WTC11 (cell line): ENCODE results near the gene GABBR2. TPM values are rescaled to one million over a fixed set of nuclear protein-coding genes. Genes with fewer than 3 reads are reported as not detected.

Source experiments
- ATAC-seq: fragments of 200-7000 bp; cut with Tn5 transposase; 2 replicates; pipeline ENCODE4 v1.10.0; 2021; ENCODE audit warnings: mild to moderate bottlenecking, moderate library complexity
- CTCF ChIA-PET: fragments of 300-600 bp; sonication (Branson Sonifier 250); formaldehyde crosslinking; loops from one replicate; lab custom pipeline; 2021; ENCODE audit warnings: antibody characterized with exemption; lab: Charles Lee
- POLR2A ChIA-PET: fragments of 350-600 bp; sonication (Branson Sonifier 250); formaldehyde crosslinking; loops from one replicate; lab custom pipeline; 2021; ENCODE audit warnings: antibody characterized with exemption; lab: Charles Lee
- DNase-seq: peaks from one replicate; pipeline ENCODE4 v3.0.0; 2021; ENCODE audit warnings: low spot score
- H3K27ac Mint-ChIP-seq: 2 replicates; pipeline ENCODE4 v1.8.0; 2021; ENCODE audit warnings: mixed read lengths
- H3K27me3 Mint-ChIP-seq: 2 replicates; pipeline ENCODE4 v1.8.0; 2021; ENCODE audit warnings: low read depth, mild to moderate bottlenecking, moderate library complexity, mixed read lengths
- H3K36me3 Mint-ChIP-seq: 2 replicates; pipeline ENCODE4 v1.8.0; 2021; ENCODE audit warnings: mixed read lengths
- H3K4me1 Mint-ChIP-seq: 2 replicates; pipeline ENCODE4 v1.8.0; 2022; ENCODE audit warnings: mixed read lengths
- H3K4me3 Mint-ChIP-seq: 2 replicates; pipeline ENCODE4 v1.8.0; 2021; ENCODE audit warnings: mild to moderate bottlenecking, moderate library complexity, mixed read lengths
- H3K9me3 Mint-ChIP-seq: 2 replicates; pipeline ENCODE4 v1.8.0; 2021; ENCODE audit warnings: mixed read lengths
- ATF6 ChIP-seq: sonication (generic); formaldehyde crosslinking; IDR thresholded peaks from 2 replicates; pipeline ENCODE4 v1.8.1; 2023; ENCODE audit warnings: mild to moderate bottlenecking, missing genetic modification reagents
- CREM ChIP-seq: sonication (generic); formaldehyde crosslinking; IDR thresholded peaks from 2 replicates; pipeline ENCODE4 v1.8.1; 2022; ENCODE audit warnings: mild to moderate bottlenecking, missing genetic modification reagents, moderate library complexity
- E2F5 ChIP-seq: sonication (generic); formaldehyde crosslinking; IDR thresholded peaks from 2 replicates; pipeline ENCODE4 v1.8.1; 2022; ENCODE audit warnings: mild to moderate bottlenecking, moderate library complexity, missing genetic modification reagents
- GRHL2 ChIP-seq: fragments of 250-450 bp; sonication (Bioruptor Pico); IDR thresholded peaks from 2 replicates; pipeline ENCODE4 v1.8.0; 2022; ENCODE audit warnings: mild to moderate bottlenecking, moderate library complexity; ENCODE audit not compliant: insufficient replicate concordance, severe bottlenecking
- HMGXB4 ChIP-seq: sonication (generic); formaldehyde crosslinking; IDR thresholded peaks from 2 replicates; pipeline ENCODE4 v1.8.1; 2023; ENCODE audit warnings: mild to moderate bottlenecking, moderate library complexity, missing genetic modification reagents
- IRF1 ChIP-seq: sonication (generic); formaldehyde crosslinking; IDR thresholded peaks from 2 replicates; pipeline ENCODE4 v1.8.0; 2023; ENCODE audit warnings: missing genetic modification reagents
- JAZF1 ChIP-seq: fragments of 250-450 bp; sonication (Bioruptor Pico); IDR thresholded peaks from 2 replicates; pipeline ENCODE4 v1.9.0; 2021; ENCODE audit warnings: moderate library complexity, mild to moderate bottlenecking, inconsistent platforms
- PRRX2 ChIP-seq: fragments of 250-450 bp; sonication (Bioruptor Pico); IDR thresholded peaks from 2 replicates; pipeline ENCODE4 v1.8.0; 2021; ENCODE audit warnings: mild to moderate bottlenecking
- SOX15 ChIP-seq: fragments of 250-450 bp; sonication (Bioruptor Pico); IDR thresholded peaks from 2 replicates; pipeline ENCODE4 v1.9.0; 2021; ENCODE audit warnings: mild to moderate bottlenecking
- STAT6 ChIP-seq: sonication (generic); formaldehyde crosslinking; conservative IDR thresholded peaks from 2 replicates; pipeline ENCODE4 v1.8.1; 2023; ENCODE audit warnings: mild to moderate bottlenecking, low read depth, missing genetic modification reagents, moderate library complexity
- TEAD1 ChIP-seq: sonication (generic); formaldehyde crosslinking; IDR thresholded peaks from 2 replicates; pipeline ENCODE4 v1.8.0; 2022; ENCODE audit warnings: mild to moderate bottlenecking, missing genetic modification reagents
- ZNF138 ChIP-seq: sonication (generic); formaldehyde crosslinking; conservative IDR thresholded peaks from 2 replicates; pipeline ENCODE4 v1.8.1; 2022; ENCODE audit warnings: mild to moderate bottlenecking, moderate library complexity, missing genetic modification reagents
- ZNF317 ChIP-seq: sonication (generic); formaldehyde crosslinking; IDR thresholded peaks from 2 replicates; pipeline ENCODE4 v1.8.1; 2023; ENCODE audit warnings: low read depth, mild to moderate bottlenecking, moderate library complexity, missing genetic modification reagents, borderline replicate concordance
- ZNF425 ChIP-seq: fragments of 250-450 bp; sonication (Bioruptor Pico); conservative IDR thresholded peaks from 2 replicates; pipeline ENCODE4 v1.9.0; 2021; ENCODE audit warnings: mild to moderate bottlenecking
- ZNF532 ChIP-seq: fragments of 250-450 bp; sonication (Bioruptor Pico); IDR thresholded peaks from 2 replicates; pipeline ENCODE4 v1.9.0; 2021; ENCODE audit warnings: mild to moderate bottlenecking, borderline replicate concordance
- ZSCAN18 ChIP-seq: fragments of 250-450 bp; sonication (Bioruptor Pico); IDR thresholded peaks from 2 replicates; pipeline ENCODE4 v2.1.2; 2022; ENCODE audit warnings: mild to moderate bottlenecking, moderate library complexity
- total RNA-seq: library from RNA; stranded (reverse); gene quantifications from 3 replicates; pipeline ENCODE4 v1.2.3, GENCODE V29; 2021

Gene GABBR2
- total RNA-seq, 1 experiment from 2014 or later: 0.92 TPM

- H3K27me3 Mint-ChIP-seq: no peaks in the 10 kb centered on the region
- TF ChIP-seq PRRX2 (CRISPR knock-in tag): no peak
- no peak for TF ChIP-seq ZNF317 (CRISPR knock-in tag)
- TF ChIP-seq SOX15 (CRISPR knock-in tag): no peak
- no peak for TF ChIP-seq HMGXB4
- TF ChIP-seq CREM (CRISPR knock-in tag): no peak
- TF ChIP-seq GRHL2 (CRISPR knock-in tag): no peak
- no peak for TF ChIP-seq STAT6
- TF ChIP-seq JAZF1: no peak
- no peak for TF ChIP-seq IRF1 (CRISPR knock-in tag)
- TF ChIP-seq ZSCAN18 (CRISPR knock-in tag): no peak
- no peak for TF ChIP-seq E2F5 (CRISPR knock-in tag)
- TF ChIP-seq TEAD1: no peak
- no peak for TF ChIP-seq ZNF532 (CRISPR knock-in tag)
- no peak for TF ChIP-seq ATF6 (CRISPR knock-in tag)
- no peak for TF ChIP-seq ZNF425 (CRISPR knock-in tag)
- TF ChIP-seq ZNF138 (CRISPR knock-in tag): no peak
- no peak for ATAC-seq
- no peak overlapping the region for H3K27ac Mint-ChIP-seq
- no peak for DNase-seq
- peaks cover 4% of the 10 kb centered on the region for H3K9me3 Mint-ChIP-seq
- CTCF ChIA-PET: no interaction called here
- H3K4me1 Mint-ChIP-seq: no peaks in the 10 kb centered on the region
- POLR2A ChIA-PET: no interaction called here
- no peak overlapping the region for H3K4me3 Mint-ChIP-seq
- peaks cover 33% of the 10 kb centered on the region for H3K36me3 Mint-ChIP-seq
Observed at GRCh38 chr9:98743818-98744611, 35.3 kb upstream of the GABBR2 start.
